HG03108 (cell line): ENCODE data around the gene GYS2.

Experiments used
- ATAC-seq: cut with Tn5 transposase; IDR thresholded peaks from one replicate; pipeline ENCODE4 v1.9.1; 2021; ENCODE audit warnings: moderate library complexity; ENCODE audit not compliant: unreplicated experiment

GYS2 gene

DNA sequence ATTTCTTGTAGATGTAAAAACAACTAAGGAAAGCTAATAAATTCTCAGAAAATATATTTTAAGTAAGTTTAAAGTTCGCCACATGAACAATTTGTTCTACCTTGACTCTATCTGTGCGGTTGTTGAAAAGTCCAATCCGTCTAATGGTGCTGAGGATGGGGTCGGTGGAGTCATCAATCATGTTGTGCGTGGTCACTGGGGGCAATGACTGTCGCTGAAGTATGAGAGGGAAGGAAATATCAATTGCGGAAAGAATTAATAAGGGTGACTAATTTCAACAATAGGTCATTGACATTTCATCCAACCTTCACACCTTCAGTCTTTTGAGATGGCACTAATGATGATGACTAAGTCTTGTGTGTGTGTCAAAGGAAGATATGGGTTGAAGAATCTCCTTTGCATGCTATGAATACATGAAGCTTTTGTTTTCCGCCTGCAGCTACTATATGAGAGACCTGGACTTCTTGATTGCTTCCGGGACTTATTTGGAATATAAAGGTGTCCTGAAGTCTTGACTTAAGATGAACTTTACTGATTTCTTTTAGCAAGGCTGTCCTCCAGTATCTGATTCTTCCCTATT lies 46.5 kb downstream of the GYS2 start:
- no peak for ATAC-seq

- ATAC-seq, result no peak
These were observed 51.3 kb downstream of the GYS2 start for GRCh38 chr12:21553329-21553675.

- ATAC-seq, result no peak
These were observed 51.9 kb downstream of the GYS2 start for GRCh38 chr12:21552635-21553328.

GRCh38 chr12:21551841-21552465 lies 52.7 kb downstream of the GYS2 start:
- ATAC-seq, result no peak

DNA sequence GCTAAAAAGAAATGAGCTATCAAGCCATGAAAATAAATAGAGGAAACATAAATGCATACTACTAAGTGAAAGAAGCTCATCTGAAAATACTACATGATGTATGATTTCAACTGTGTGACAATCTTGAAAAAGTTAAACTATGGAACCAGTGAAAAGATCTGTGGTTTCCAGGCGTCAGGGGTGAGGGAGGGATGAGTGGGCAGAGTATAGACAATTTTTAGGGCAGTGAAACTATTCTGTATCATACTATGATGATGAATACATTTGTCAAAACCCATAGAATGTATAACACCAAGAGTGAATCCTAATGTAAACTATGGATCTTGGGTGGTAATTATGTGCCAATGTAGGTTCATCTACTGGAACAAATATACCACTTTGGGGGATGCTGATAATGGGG lies 57.2 kb downstream of the GYS2 start:
- ATAC-seq, result no peak

DNA sequence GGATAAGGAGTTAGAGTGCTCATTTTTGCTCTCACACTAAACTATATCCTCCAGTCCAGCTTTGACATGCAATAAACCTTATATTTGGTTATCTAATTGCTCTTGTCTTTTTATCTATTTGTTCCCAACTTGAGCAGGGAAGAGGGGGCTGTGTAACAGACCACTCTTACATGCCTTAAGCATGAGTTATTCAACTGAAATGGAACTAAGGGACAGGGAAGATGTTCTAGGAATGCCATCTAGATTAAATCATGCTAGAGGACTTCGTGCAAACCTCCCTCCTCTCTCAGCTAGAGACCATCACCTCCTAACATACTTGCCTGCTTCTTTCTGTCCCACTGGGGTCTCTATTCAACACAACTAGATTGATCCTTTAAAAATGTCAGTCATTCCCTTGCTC lies 57.9 kb downstream of the GYS2 start:
- ATAC-seq, result no peak

DNA sequence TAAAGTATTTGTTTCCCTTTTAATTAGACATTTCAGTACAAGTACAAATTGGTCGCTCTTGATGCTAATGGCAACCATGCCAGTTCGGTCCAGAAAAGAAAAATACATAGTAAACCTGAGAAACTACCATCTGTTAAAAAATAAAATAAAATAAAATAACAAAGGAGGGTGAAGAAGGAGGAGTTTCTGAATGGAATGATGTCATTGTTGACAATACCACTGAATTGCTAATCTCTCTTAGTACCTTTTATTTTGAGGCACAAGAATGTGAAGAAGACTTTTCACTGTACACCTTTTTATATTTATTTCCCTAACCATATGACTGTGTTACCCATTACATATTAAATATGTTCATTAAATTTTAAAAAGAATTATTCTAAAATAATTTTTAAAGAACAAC lies 59.1 kb downstream of the GYS2 start:
- ATAC-seq, result no peak

- no peak for ATAC-seq
These were observed 61.5 kb downstream of the GYS2 start for GRCh38 chr12:21543151-21543550.

- no peak for ATAC-seq
These were observed 62.2 kb downstream of the GYS2 start for GRCh38 chr12:21542403-21542802.

- no peak for ATAC-seq
These were observed 62.9 kb downstream of the GYS2 start for GRCh38 chr12:21541773-21542172.

DNA sequence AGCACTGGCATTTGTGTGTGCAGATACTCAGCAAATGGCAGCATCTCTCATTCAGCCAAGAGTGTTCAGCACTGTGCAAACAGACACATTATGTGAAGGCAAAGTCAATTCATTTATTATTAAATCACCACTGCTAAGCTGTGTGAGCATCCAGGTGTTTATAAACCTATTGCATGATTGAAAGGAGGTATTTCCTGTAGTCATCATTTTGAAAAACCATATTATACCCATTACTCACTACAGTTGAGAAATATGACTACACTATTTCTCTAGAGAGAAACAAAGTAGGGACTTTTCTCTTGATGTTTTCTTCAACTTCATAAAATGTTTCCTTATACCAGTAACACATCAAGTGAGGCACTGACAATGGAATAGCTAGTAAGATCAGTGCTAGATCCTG lies 64.8 kb downstream of the GYS2 start:
- no peak for ATAC-seq

DNA sequence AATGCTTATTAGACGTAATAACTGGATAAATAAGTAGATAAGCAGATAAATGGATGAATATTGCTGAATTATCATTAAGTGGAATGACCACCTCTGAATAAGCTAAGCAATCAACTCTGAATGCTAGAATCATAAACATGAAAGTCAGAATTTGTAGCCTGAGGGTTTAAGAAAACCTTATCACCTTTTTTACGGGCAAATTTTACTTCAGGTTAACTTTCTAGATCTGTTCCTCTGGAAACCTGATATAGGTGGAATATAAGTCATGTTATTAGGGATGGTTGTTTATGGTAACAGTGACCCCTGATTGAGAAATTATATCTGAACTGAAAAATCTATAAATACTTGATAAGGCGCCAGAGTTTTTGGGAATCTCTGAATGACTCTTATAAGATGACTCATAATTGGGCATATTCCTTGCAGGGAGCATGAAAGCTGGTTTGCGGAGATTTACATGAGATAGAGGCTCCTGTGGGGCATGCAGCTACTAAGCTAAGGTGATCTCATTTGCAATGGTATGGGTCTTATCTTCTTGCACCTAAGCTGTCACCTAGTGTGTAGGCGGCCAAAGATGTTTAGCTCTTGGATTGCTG lies 66.5 kb downstream of the GYS2 start:
- ATAC-seq, result no peak

- ATAC-seq, result no peak
These were observed 75.2 kb downstream of the GYS2 start for GRCh38 chr12:21529456-21529855.

DNA sequence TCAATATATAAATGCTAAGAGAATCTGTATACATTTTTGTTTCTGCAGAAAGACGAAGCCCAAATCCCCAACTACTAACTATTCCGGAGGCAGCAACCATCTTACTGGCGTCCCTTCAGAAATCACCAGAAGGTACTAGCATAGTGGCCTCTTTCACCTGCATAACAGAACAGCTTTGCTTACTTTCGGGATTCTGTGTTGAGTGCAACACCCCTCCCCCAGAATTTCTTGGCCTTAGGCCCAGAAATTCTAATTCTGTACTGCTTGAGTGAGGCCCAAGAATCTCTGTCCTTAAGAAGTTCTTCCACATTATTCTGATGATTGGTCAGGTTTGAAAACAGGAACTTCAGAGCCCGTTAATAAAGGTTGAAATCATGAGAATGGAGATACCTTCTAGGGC lies 75.7 kb downstream of the GYS2 start:
- ATAC-seq, result no peak

- ATAC-seq, result peak; percentile 97
These were observed 77.0 kb downstream of the GYS2 start for GRCh38 chr12:21527451-21528180.

GRCh38 chr12:21526721-21527345 lies 77.8 kb downstream of the GYS2 start:
- no peak for ATAC-seq

DNA sequence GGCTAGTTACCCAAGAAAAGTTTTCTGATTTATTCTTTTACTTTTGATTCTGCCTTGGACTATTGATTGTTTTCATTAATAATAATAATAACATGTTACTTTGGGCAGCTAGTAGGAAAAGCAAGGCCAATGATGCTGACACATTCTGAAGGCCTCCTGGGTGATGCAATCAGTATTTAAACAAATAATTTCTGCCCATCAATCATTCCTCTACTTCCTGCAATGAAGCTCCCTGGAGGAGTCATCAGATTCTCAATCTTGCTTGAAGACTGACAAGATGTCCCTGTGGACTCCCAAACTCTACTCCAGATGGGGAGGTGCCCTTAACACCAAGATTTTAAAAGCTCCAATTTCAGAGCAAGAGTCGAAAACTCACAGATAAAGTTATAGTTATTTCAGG lies 78.6 kb downstream of the GYS2 start, which contains the start of gene SPX:
Gene SPX, plus strand, starts transcription at position 244 of the 400 bp plus-strand sequence. CDS start 177 bp downstream, outside the sequence.
- ATAC-seq, result no peak

DNA sequence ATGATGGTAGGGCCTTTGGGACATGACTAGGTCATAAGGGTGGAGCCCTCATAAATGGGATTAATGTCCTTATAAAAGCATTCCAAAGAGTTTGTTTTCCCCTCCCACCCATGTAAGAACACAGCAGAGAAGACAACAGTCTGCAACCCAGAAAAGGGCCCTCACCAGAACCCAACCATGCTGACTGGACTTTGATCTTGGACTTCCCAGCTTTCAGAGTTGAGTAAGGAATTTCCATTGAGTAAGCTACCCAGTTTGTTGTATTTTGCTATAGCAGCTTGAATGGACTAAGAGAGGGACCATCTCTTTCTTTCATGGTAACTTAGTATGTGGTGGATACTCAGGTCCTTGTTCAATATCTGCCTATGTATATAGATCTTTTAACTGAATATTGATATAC lies 81.5 kb downstream of the GYS2 start:
- no peak for ATAC-seq

DNA sequence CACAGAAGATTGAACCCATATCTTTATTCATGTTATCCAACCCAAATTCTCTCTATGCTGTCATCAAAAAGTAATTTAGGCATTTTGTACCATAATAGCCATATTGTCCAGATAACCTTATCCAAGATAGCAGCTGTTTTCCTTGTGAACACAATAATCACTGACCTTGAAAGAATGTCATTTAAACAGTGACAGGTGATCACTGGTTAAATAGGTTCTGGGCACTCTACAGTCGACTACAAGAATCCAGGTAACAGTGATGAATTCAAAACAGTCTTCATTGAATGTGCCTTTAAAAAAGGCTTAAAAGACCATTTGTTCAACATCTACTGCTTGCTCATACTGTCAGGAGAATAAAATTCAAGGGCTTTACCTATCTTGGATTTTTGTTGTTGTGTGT lies 83.1 kb downstream of the GYS2 start:
- ATAC-seq, result no peak

DNA sequence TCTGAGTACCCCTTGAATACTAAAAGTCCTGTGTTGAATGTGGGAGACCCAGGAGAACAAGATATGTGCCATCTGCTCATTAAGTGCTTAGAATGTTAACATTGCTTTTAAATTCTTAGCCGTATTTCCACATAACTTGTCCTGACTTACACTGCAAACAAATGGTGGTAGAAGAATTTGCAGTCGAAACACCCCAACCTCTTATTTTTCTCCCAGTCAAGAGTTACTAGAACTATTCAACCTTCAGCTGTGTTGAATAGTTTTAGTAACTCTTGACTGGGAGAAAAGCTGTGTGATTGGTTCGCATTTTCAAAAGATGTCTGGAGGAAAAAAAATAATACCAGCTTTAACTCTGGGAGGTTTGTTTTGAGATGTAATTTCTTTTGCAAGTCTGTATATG lies 86.2 kb downstream of the GYS2 start:
- ATAC-seq, result no peak

- no peak for ATAC-seq
These were observed 88.4 kb downstream of the GYS2 start for GRCh38 chr12:21516281-21516680.
